HCT116 (cell line): ENCODE measurements around the gene NPVF. TPM values are rescaled to one million over a fixed set of nuclear protein-coding genes. Genes with fewer than 3 reads are reported as not detected.
A peak's percentile ranks its signal among the peaks of the same experiment; 100 is the strongest.

Experiments
- ATAC-seq: fragments of 200-7000 bp; cut with Tn5 transposase; 2 replicates; pipeline ENCODE4 v1.9.1; 2020; ENCODE audit warnings: mild to moderate bottlenecking, moderate library complexity
- BruUV-seq: library from RNA; stranded (reverse); fragments of 400-500 nt; replicated peaks from 2 replicates; lab custom pipeline; 2021; lab: Mats Ljungman, UMichigan
- CTCF ChIA-PET: fragments of 300-600 bp; sonication (Branson Sonifier 250); formaldehyde crosslinking; loops from one replicate; lab custom pipeline; 2021; ENCODE audit warnings: antibody characterized with exemption; lab: Charles Lee
- POLR2A ChIA-PET: fragments of 300-600, 350-600 bp; sonication (Branson Sonifier 250); formaldehyde crosslinking; loops from one replicate; lab custom pipeline; 2021; ENCODE audit warnings: antibody characterized with exemption; lab: Charles Lee
- RAD21 ChIA-PET, 2 experiments: fragments of 300-600 bp; sonication (Branson Sonifier 250); formaldehyde crosslinking; loops; one replicate each; lab custom pipeline; 2023; ENCODE audit warnings: low total read pairs in 2 of 2; ENCODE audit not compliant: uncharacterized antibody in 2 of 2, unreplicated experiment in 2 of 2, low non-redundant PET in 1 of 2; lab: Charles Lee
- DNase-seq: peaks from one replicate; pipeline ENCODE4 v3.0.0-alpha.2; 2010; ENCODE audit warnings: low read depth, low spot score
- H2AFZ ChIP-seq: fragments of 200-600 bp; shearing (Covaris generic), sonication (generic); 2 replicates; pipeline ENCODE4 v1.6.1; 2017; ENCODE audit warnings: low read depth, mixed run types, mixed read lengths, antibody characterized with exemption, low read length; ENCODE audit not compliant: poor library complexity, severe bottlenecking
- H3K27ac ChIP-seq: 2 replicates; pipeline ENCODE4 v1.5.1; 2012; ENCODE audit warnings: low read depth, low read length
- H3K27me3 ChIP-seq: fragments of 200-600 bp; sonication (generic); 2 replicates; pipeline ENCODE4 v1.6.1; 2016; ENCODE audit warnings: mixed run types, low read length, mixed read lengths; ENCODE audit not compliant: insufficient read depth
- H3K36me3 ChIP-seq, 2 experiments: fragments of 200-500 bp in 1 of 2; fragments of 200-600 bp in 1 of 2; sonication (Bioruptor generic) in 1 of 2; sonication (generic) in 1 of 2; 2 replicates each; pipeline versions ENCODE4 v1.5.1 to v1.6.1; 2014 to 2016; ENCODE audit warnings: low read length in 2 of 2, inconsistent platforms in 1 of 2, mixed read lengths in 1 of 2, mixed run types in 1 of 2; ENCODE audit not compliant: insufficient read depth in 2 of 2, control insufficient read depth in 1 of 2
- H3K4me1 ChIP-seq, 2 experiments: fragments of 200-600 bp in 1 of 2; sonication (generic) in 1 of 2; 2 replicates each; pipeline versions ENCODE4 v1.5.1 to v1.6.1; 2012 to 2017; ENCODE audit warnings: low read length in 2 of 2, inconsistent platforms in 1 of 2, mild to moderate bottlenecking in 1 of 2, mixed read lengths in 1 of 2, mixed run types in 1 of 2, moderate library complexity in 1 of 2; ENCODE audit not compliant: insufficient read depth in 2 of 2, control insufficient read depth in 1 of 2
- H3K4me2 ChIP-seq: fragments of 200-600 bp; sonication (generic); 2 replicates; pipeline ENCODE4 v1.6.1; 2017; ENCODE audit warnings: mixed run types, low read length, mixed read lengths
- H3K4me3 ChIP-seq, 2 experiments: fragments of 200-600 bp in 1 of 2; sonication (generic) in 1 of 2; replicated peaks in 1 of 2; 2 replicates each; pipeline ENCODE4 v1.5.1; 2011 to 2016; ENCODE audit warnings: low read length in 2 of 2, control low read depth in 1 of 2, low read depth in 1 of 2, mild to moderate bottlenecking in 1 of 2, mixed read lengths in 1 of 2, mixed run types in 1 of 2
- H3K79me2 ChIP-seq: fragments of 200-600 bp; sonication (generic); 2 replicates; pipeline ENCODE4 v1.6.1; 2017; ENCODE audit warnings: mild to moderate bottlenecking, mixed run types, low read length, moderate library complexity, mixed read lengths; ENCODE audit not compliant: insufficient read depth
- H3K9ac ChIP-seq: fragments of 200-600 bp; sonication (generic); 2 replicates; pipeline ENCODE4 v1.6.1; 2016; ENCODE audit warnings: low read length, mixed read lengths
- H3K9me2 ChIP-seq: fragments of 200-600 bp; sonication (generic), shearing (Covaris generic); 2 replicates; pipeline ENCODE4 v1.6.1; 2017; ENCODE audit warnings: mixed run types, mild to moderate bottlenecking, moderate library complexity; ENCODE audit not compliant: insufficient read depth
- H3K9me3 ChIP-seq, 2 experiments: fragments of 200-500 bp in 1 of 2; fragments of 200-600 bp in 1 of 2; sonication (Bioruptor generic) in 1 of 2; sonication (generic) in 1 of 2; 2 replicates each; pipeline ENCODE4 v1.6.1; 2014 to 2017; ENCODE audit warnings: low read length in 2 of 2, mixed read lengths in 2 of 2, inconsistent platforms in 1 of 2, low read depth in 1 of 2, mild to moderate bottlenecking in 1 of 2, mixed run types in 1 of 2, moderate library complexity in 1 of 2; ENCODE audit not compliant: control insufficient read depth in 1 of 2, insufficient read depth in 1 of 2
- H4K20me1 ChIP-seq: fragments of 200-600 bp; sonication (generic), shearing (Covaris generic); 2 replicates; pipeline ENCODE4 v1.6.1; 2017; ENCODE audit warnings: mixed run types, mild to moderate bottlenecking, moderate library complexity; ENCODE audit not compliant: insufficient read depth
- CBX3 ChIP-seq: IDR thresholded peaks from 2 replicates; pipeline ENCODE4 v1.6.1; 2012; ENCODE audit warnings: low read depth
- CTCF ChIP-seq, 3 experiments: fragments of 200-600 bp in 1 of 3; sonication (generic) in 1 of 3; IDR thresholded peaks in 2 of 3; conservative IDR thresholded peaks in 1 of 3; 2 replicates each; pipeline ENCODE4 v1.5.1; 2012 to 2017; ENCODE audit warnings: low read depth in 2 of 3, low read length in 2 of 3, antibody characterized with exemption in 1 of 3, borderline replicate concordance in 1 of 3, control low read depth in 1 of 3, mild to moderate bottlenecking in 1 of 3, mixed read lengths in 1 of 3, mixed run types in 1 of 3, moderate library complexity in 1 of 3; ENCODE audit not compliant: insufficient read depth in 1 of 3
- ELF1 ChIP-seq: IDR thresholded peaks from 2 replicates; pipeline ENCODE4 v1.6.1; 2012; ENCODE audit warnings: low read depth, borderline replicate concordance
- EZH2phosphoT487 ChIP-seq: fragments of 200-600 bp; IDR thresholded peaks from 2 replicates; pipeline ENCODE4 v1.6.1; 2018; ENCODE audit warnings: antibody characterized with exemption, borderline replicate concordance
- JUND ChIP-seq: IDR thresholded peaks from 2 replicates; pipeline ENCODE4 v1.6.1; 2012
- MAX ChIP-seq: IDR thresholded peaks from 2 replicates; pipeline ENCODE4 v1.6.1; 2012
- POLR2AphosphoS5 ChIP-seq: IDR thresholded peaks from 2 replicates; pipeline ENCODE4 v1.6.1; 2011; ENCODE audit warnings: mild to moderate bottlenecking, low read depth, low read length, moderate library complexity
- RAD21 ChIP-seq: IDR thresholded peaks from 2 replicates; pipeline ENCODE4 v1.6.1; 2012; ENCODE audit warnings: low read depth, mild to moderate bottlenecking
- TCF7L2 ChIP-seq: IDR thresholded peaks from 2 replicates; pipeline ENCODE4 v1.7.0; 2011; ENCODE audit warnings: borderline replicate concordance, inconsistent platforms; ENCODE audit not compliant: insufficient read depth, insufficient read length; ENCODE audit errors: extremely low read depth
- intact Hi-C: fragments of 100-400 bp; cut with micrococcal nuclease; formaldehyde crosslinking; loops from 2 replicates; pipeline ENCODE4 v1.10.0; 2022
- total RNA-seq: library from RNA; stranded (reverse); gene quantifications from one replicate; pipeline ENCODE4 v1.2.1, GENCODE V29; 2021; ENCODE audit not compliant: unreplicated experiment
- TF ChIP-seq, protein P1 (sequence below): IDR thresholded peaks from 2 replicates; pipeline ENCODE4 v1.6.1; 2012; ENCODE audit warnings: low read depth
- TF ChIP-seq, protein P2 (sequence below): IDR thresholded peaks from 2 replicates; pipeline ENCODE4 v1.6.1; 2012

The NPVF gene
- total RNA-seq, 1 experiment from 2014 or later = not detected

DNA sequence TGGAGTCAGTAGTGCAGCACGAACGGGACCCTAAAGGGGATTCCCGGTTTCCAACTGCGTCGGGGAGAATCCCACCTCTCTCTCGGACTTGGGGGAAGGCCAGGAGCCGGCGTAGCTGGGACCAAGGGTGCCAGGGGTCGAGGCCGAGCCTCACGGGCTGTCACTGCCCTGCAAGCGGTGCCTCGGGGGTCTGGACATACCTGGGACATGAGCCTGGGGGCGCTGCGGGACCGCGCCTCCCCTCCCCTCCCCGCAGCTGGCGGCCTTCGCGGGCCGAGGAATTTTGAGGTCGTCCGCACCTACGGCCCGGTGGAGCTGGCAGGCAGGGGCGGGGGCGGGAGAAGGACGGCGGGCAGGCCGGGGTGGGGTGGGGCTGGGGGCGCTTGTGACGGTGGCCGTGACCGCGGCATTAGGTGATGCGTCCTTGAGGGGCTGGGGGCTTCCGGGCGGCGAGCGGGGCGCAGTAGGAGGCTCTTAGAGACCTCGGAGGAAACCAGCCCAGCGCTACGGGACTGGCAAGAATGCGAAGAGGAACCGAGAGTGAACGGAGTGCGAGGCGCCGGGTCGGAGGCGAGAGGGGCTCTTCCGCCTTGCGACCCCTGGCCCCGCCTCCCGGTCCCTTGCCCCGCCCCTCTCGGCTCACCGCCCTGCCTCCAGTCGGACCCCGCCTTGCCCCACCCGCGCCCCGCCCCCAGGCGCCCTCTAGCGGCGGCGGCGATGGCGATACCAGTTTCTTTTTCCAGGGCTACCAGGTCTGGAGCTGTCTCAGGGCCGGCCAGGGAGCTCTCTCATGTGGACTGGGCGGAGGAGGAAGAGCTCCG lies 48.3 kb downstream of the NPVF start:
- H4K20me1 ChIP-seq = no peaks in the 10 kb centered on the region
- intact Hi-C loops = no loop called here
- H3K9ac ChIP-seq = peak overlapping the region; percentile 34; the same call in 1 of the 2 replicates
- no peaks in the 10 kb centered on the region for H3K79me2 ChIP-seq
- CTCF ChIA-PET = interaction anchor here (0.6 to 1.4 kb wide), 10 partner anchors 9 to 190 kb away, joined by 3 to 11 read pairs (median 6); partner anchors contain the start of gene CYCS
- H3K9me3 ChIP-seq = no peaks in the 10 kb centered on the region
- peaks cover 0 to 8% of the 10 kb centered on the region in 2 experiments; a peak in 1 of 4 replicates for H3K4me1 ChIP-seq
- H3K27me3 ChIP-seq = no peaks in the 10 kb centered on the region
- POLR2A ChIA-PET = interaction anchor here (0.6 to 1.0 kb wide), 2 partner anchors 54 to 560 kb away, joined by 3 to 4 read pairs; no protein-coding TSS in a partner anchor
- no peaks in the 10 kb centered on the region for H3K9me2 ChIP-seq
- H3K36me3 ChIP-seq = no peaks in the 10 kb centered on the region
- peak; percentile 32 for DNase-seq
- no TSS peak for BruUV-seq
- H3K27ac ChIP-seq = no peak overlapping the region
- peak; percentile 98 for ATAC-seq
- H3K4me2 ChIP-seq = peak overlapping the region; percentile 82
- peak overlapping the region; percentile 100 for H2AFZ ChIP-seq
- H3K4me3 ChIP-seq = peak overlapping the region; percentile 49 to 52
- TF ChIP-seq, protein P1, sequence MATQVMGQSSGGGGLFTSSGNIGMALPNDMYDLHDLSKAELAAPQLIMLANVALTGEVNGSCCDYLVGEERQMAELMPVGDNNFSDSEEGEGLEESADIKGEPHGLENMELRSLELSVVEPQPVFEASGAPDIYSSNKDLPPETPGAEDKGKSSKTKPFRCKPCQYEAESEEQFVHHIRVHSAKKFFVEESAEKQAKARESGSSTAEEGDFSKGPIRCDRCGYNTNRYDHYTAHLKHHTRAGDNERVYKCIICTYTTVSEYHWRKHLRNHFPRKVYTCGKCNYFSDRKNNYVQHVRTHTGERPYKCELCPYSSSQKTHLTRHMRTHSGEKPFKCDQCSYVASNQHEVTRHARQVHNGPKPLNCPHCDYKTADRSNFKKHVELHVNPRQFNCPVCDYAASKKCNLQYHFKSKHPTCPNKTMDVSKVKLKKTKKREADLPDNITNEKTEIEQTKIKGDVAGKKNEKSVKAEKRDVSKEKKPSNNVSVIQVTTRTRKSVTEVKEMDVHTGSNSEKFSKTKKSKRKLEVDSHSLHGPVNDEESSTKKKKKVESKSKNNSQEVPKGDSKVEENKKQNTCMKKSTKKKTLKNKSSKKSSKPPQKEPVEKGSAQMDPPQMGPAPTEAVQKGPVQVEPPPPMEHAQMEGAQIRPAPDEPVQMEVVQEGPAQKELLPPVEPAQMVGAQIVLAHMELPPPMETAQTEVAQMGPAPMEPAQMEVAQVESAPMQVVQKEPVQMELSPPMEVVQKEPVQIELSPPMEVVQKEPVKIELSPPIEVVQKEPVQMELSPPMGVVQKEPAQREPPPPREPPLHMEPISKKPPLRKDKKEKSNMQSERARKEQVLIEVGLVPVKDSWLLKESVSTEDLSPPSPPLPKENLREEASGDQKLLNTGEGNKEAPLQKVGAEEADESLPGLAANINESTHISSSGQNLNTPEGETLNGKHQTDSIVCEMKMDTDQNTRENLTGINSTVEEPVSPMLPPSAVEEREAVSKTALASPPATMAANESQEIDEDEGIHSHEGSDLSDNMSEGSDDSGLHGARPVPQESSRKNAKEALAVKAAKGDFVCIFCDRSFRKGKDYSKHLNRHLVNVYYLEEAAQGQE = no peak
- TF ChIP-seq CBX3 (0 out of 2 replicates have a peak, but pooled peaks have one; percentile 34), MAX (no peak; the same call in 1 of the 2 replicates), EZH2phosphoT487 (no peak), ELF1 (no peak), RAD21 (no peak), CTCF (IDR thresholded peaks at IDR 0.05 in 2 of 3, conservative IDR thresholded peaks at IDR 0.05 in 1 of 3; ENCODE audit: borderline replicate concordance in 1 of 3, insufficient read depth in 1 of 3, low read depth in 2 of 3, low read length in 2 of 3) (peak; percentile 36 to 79 (median 59); a peak in 5 of 6 replicates), JUND (no peak), TCF7L2 (no peak), POLR2AphosphoS5 (peak; percentile 51)
- TF ChIP-seq, protein P2, sequence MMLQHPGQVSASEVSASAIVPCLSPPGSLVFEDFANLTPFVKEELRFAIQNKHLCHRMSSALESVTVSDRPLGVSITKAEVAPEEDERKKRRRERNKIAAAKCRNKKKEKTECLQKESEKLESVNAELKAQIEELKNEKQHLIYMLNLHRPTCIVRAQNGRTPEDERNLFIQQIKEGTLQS = no peak
- RAD21 ChIA-PET = no interaction called here
